Breast epithelium (tissue), 3 donors: ENCODE results near the gene ZNF649.

Experiments used
- POLR2A ChIP-seq: fragments of 450-650 bp; IDR thresholded peaks from one replicate; pipeline ENCODE4 v1.6.1; 2016; ENCODE audit warnings: antibody characterized with exemption, mild to moderate bottlenecking, moderate library complexity
- POLR2AphosphoS5 ChIP-seq, 3 donors: sonication (generic); formaldehyde crosslinking; IDR thresholded peaks; one replicate each; pipeline ENCODE4 v1.6.1; 2017; ENCODE audit warnings: antibody characterized with exemption in 3 of 3
- TF ChIP-seq, protein P1 (sequence below), 3 donors: fragments of 450-650 bp; IDR thresholded peaks; one replicate each; pipeline ENCODE4 v1.5.1; 2016 to 2017; ENCODE audit warnings: antibody characterized with exemption in 3 of 3, mild to moderate bottlenecking in 3 of 3, moderate library complexity in 3 of 3

GRCh38 chr19:51901860-51902259 is 3.0 kb downstream of the ZNF649 start:
- TF ChIP-seq POLR2AphosphoS5 (IDR thresholded peaks at IDR 0.05) (no peak), POLR2A (no peak)
- TF ChIP-seq, protein P1, sequence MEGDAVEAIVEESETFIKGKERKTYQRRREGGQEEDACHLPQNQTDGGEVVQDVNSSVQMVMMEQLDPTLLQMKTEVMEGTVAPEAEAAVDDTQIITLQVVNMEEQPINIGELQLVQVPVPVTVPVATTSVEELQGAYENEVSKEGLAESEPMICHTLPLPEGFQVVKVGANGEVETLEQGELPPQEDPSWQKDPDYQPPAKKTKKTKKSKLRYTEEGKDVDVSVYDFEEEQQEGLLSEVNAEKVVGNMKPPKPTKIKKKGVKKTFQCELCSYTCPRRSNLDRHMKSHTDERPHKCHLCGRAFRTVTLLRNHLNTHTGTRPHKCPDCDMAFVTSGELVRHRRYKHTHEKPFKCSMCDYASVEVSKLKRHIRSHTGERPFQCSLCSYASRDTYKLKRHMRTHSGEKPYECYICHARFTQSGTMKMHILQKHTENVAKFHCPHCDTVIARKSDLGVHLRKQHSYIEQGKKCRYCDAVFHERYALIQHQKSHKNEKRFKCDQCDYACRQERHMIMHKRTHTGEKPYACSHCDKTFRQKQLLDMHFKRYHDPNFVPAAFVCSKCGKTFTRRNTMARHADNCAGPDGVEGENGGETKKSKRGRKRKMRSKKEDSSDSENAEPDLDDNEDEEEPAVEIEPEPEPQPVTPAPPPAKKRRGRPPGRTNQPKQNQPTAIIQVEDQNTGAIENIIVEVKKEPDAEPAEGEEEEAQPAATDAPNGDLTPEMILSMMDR (IDR thresholded peaks at IDR 0.05): no peak
